ENCODE results near the gene ZDHHC22. TPM values are rescaled to one million over a fixed set of nuclear protein-coding genes. Genes with fewer than 3 reads are reported as not detected.

ZDHHC22 gene
- total and polyA plus RNA-seq, 2 of the 13 experiments (the other 11 are each of a cell fraction or from before 2014, with no cell fraction given): not detected

- ChIA-PET CTCF (ENCODE audit: low intra/inter-chr PET ratio, low total read pairs) (no interaction called here), POLR2A (no interaction called here)
- H3K79me2 ChIP-seq (ENCODE audit: insufficient read depth, low read length): peaks cover 4% of the 10 kb centered on the region
- H3K4me3 ChIP-seq (replicated peaks in 1 of 3; ENCODE audit: insufficient read depth in 1 of 3, low read depth in 2 of 3, low read length in 3 of 3): no peak overlapping the region
- intact Hi-C loops (cut with micrococcal nuclease; ENCODE audit: unreplicated experiment): no loop called here
- TF ChIP-seq HMG20A (CRISPR knock-in tag; IDR thresholded peaks at IDR 0.05; ENCODE audit: borderline replicate concordance): no peak
- TF ChIP-seq ZNF644 (CRISPR knock-in tag; IDR thresholded peaks at IDR 0.05; ENCODE audit: low read depth): no peak
- no peak for TF ChIP-seq HNRNPUL1 (IDR thresholded peaks at IDR 0.05; ENCODE audit: low read depth, low read length)
- TF ChIP-seq ISX (CRISPR knock-in tag; conservative IDR thresholded peaks at IDR 0.05): no peak
- TF ChIP-seq FUBP1 (CRISPR knock-in tag; IDR thresholded peaks at IDR 0.05; ENCODE audit: borderline replicate concordance): no peak
- no peak for TF ChIP-seq CBX1 (IDR thresholded peaks at IDR 0.05; ENCODE audit: low read depth)
- no peak for TF ChIP-seq ARNT2 (CRISPR knock-in tag; IDR thresholded peaks at IDR 0.05; ENCODE audit: low read depth)
- no peak for TF ChIP-seq ARID5B (CRISPR knock-in tag; IDR thresholded peaks at IDR 0.05)
- TF ChIP-seq NONO (IDR thresholded peaks at IDR 0.05): no peak
- TF ChIP-seq NONO (CRISPR knock-in tag; conservative IDR thresholded peaks at IDR 0.05): no peak
- TF ChIP-seq ZNF501 (CRISPR knock-in tag; IDR thresholded peaks at IDR 0.05): no peak
- TF ChIP-seq ZNF557 (CRISPR knock-in tag; IDR thresholded peaks at IDR 0.05): no peak
- no peak for TF ChIP-seq EZH2 (conservative IDR thresholded peaks at IDR 0.05; ENCODE audit: low read depth, low read length)
- TF ChIP-seq MED13 (CRISPR knock-in tag; IDR thresholded peaks at IDR 0.05): no peak
- no peak for TF ChIP-seq ZNF740 (CRISPR knock-in tag; IDR thresholded peaks at IDR 0.05)
- TF ChIP-seq ZNF563 (CRISPR knock-in tag; IDR thresholded peaks at IDR 0.05): no peak
- BruUV-seq (replicated peaks): no TSS peak
- no peak overlapping the region for H2AFZ ChIP-seq (ENCODE audit: low read length)
- DNase-seq (ENCODE audit: low spot score) (no peak), FAIRE-seq (no peak), ATAC-seq (no peak)
- no peak overlapping the region for H3K9ac ChIP-seq (ENCODE audit: insufficient read depth, low read depth, low read length)
- H3K27ac ChIP-seq (ENCODE audit: extremely low read length, insufficient read depth, low read length): no peak overlapping the region
- in situ Hi-C loops (cut with HindIII; ENCODE audit: extremely low pct_ligation_motif_present, low pct_unique_long_range_greater_than_20kb): no loop called here
- peaks cover 15% of the 10 kb centered on the region for H3K9me3 ChIP-seq (ENCODE audit: low read length)
- no peaks in the 10 kb centered on the region for H3K27me3 ChIP-seq (ENCODE audit: control insufficient read depth in 1 of 2, insufficient read depth in 2 of 2, low read length in 2 of 2)
- no peaks in the 10 kb centered on the region for H4K20me1 ChIP-seq (ENCODE audit: insufficient read depth, low read length)
- peaks cover 17% of the 10 kb centered on the region for H3K4me1 ChIP-seq (ENCODE audit: insufficient read depth, low read length)
- H3K36me3 ChIP-seq (replicated peaks in 1 of 2; ENCODE audit: control insufficient read depth in 1 of 2, insufficient read depth in 2 of 2, low read length in 2 of 2): no peaks in the 10 kb centered on the region
- WGBS (ENCODE audit: low lambda C conversion rate): 17% methylated on average over 3 of the region's 3 CpGs
- H3K4me2 ChIP-seq (ENCODE audit: low read depth, low read length): no peak overlapping the region
Measured at GRCh38 chr14:77092676-77093075, 48.9 kb downstream of the ZDHHC22 start.

All from HepG2 (cell line).